MM.1S (cell line): ENCODE results near the gene LRRC39.

Experiments
- EZH2 ChIP-seq: fragments of 300-600 bp; sonication (generic); optimal IDR thresholded peaks from 2 replicates; pipeline ENCODE3; 2017; ENCODE audit warnings: low read depth, mild to moderate bottlenecking, antibody characterized with exemption, low read length, mixed read lengths
- EZH2phosphoT487 ChIP-seq: fragments of 300-600 bp; sonication (generic); IDR thresholded peaks from 2 replicates; pipeline ENCODE4 v1.6.1; 2018; ENCODE audit warnings: antibody characterized with exemption, low read length
- TF ChIP-seq, protein P1 (sequence below): fragments of 300-600 bp; sonication (generic); IDR thresholded peaks from 2 replicates; pipeline ENCODE4 v1.5.1; 2016; ENCODE audit warnings: antibody characterized with exemption, low read length, mixed read lengths

DNA sequence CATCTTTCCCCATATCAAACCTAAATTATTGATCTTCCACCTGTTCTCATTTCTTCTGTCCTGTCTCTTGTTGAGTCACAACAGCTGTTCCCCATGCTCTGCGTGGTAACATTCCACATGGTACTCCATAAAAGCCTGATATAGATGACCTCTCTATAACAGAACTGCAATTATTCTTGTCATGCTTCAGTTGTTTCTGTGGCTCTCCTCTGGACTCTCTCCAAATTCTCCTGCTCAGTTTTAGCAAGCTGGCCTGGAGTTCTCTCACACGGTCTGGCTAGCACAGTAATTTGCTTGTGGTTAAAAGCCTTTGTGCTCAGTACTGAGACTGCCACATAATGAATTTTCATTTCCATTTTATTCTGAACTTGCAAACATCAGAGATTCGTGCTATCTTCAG, 10.6 kb upstream of the LRRC39 start:
- TF ChIP-seq, protein P1, sequence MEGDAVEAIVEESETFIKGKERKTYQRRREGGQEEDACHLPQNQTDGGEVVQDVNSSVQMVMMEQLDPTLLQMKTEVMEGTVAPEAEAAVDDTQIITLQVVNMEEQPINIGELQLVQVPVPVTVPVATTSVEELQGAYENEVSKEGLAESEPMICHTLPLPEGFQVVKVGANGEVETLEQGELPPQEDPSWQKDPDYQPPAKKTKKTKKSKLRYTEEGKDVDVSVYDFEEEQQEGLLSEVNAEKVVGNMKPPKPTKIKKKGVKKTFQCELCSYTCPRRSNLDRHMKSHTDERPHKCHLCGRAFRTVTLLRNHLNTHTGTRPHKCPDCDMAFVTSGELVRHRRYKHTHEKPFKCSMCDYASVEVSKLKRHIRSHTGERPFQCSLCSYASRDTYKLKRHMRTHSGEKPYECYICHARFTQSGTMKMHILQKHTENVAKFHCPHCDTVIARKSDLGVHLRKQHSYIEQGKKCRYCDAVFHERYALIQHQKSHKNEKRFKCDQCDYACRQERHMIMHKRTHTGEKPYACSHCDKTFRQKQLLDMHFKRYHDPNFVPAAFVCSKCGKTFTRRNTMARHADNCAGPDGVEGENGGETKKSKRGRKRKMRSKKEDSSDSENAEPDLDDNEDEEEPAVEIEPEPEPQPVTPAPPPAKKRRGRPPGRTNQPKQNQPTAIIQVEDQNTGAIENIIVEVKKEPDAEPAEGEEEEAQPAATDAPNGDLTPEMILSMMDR = no peak
- TF ChIP-seq EZH2phosphoT487 (no peak), EZH2 (no peak)
